Epithelial cell of prostate (primary cell): ENCODE measurements around the gene CYGB.

Source experiments
- DNase-seq: peaks from one replicate; pipeline ENCODE4 v3.0.0-alpha.2; 2011; ENCODE audit warnings: low read depth, low spot score
- H3K27ac ChIP-seq: fragments of 450-650 bp; 2 replicates; pipeline ENCODE4 v1.5.1; 2017; ENCODE audit warnings: mild to moderate bottlenecking

CYGB gene

DNA sequence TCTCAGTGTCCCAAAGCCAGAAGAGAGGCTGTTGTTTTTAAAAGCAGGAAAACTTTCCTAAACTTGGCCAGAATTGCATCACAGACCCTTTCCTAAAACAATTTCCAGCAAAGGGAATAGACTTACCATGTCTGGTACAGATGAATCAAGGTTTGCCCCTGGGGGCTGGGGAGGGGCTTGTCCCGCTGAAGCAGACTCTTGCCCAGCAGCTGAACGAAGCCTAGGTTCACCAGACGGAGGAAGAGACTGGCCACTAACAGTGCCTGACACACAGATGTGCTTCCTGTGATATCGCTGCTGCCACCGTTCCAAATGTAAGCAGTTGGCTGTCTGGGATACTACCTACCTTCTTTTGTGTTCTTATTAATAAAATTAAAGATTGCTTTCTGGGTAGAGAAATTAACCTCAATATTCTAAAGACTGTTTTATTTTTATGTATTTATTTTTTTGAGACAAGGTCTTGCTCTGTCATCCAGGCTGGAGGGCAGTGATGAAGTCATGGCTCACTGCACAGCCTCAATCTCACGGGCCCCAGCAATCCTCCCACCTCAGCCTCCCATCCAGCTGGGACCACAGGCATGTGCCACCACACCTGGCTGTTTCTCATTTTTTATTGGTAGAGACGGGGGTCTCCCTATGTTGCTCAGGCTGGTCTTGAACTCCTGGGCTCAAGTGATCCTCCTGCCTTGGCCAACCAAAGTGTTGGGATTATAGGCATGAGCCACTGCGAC, 15.8 kb upstream of the CYGB start:
- no peak for DNase-seq
- H3K27ac ChIP-seq = peak overlapping the region; percentile 11

DNA sequence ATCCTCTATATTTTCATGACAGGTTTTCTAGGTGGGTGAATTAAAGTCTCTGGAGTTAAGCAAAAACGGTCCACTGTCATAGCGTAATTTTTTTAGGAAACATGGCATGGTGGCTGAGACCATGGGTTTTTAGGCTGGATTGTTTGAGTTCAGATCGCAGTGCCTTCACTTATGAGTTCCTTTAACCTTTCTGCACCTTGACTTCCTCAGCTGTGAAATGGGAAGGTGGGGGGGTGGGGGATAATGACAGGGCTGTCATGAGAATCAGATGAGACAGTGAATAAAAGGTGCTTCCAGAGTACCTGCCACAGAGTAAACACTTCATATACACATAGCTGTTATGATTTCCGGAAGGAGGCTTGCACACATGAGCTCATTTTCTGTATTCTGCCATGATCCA, 14.2 kb upstream of the CYGB start:
- no peak for DNase-seq
- peak overlapping the region; percentile 99 for H3K27ac ChIP-seq

DNA sequence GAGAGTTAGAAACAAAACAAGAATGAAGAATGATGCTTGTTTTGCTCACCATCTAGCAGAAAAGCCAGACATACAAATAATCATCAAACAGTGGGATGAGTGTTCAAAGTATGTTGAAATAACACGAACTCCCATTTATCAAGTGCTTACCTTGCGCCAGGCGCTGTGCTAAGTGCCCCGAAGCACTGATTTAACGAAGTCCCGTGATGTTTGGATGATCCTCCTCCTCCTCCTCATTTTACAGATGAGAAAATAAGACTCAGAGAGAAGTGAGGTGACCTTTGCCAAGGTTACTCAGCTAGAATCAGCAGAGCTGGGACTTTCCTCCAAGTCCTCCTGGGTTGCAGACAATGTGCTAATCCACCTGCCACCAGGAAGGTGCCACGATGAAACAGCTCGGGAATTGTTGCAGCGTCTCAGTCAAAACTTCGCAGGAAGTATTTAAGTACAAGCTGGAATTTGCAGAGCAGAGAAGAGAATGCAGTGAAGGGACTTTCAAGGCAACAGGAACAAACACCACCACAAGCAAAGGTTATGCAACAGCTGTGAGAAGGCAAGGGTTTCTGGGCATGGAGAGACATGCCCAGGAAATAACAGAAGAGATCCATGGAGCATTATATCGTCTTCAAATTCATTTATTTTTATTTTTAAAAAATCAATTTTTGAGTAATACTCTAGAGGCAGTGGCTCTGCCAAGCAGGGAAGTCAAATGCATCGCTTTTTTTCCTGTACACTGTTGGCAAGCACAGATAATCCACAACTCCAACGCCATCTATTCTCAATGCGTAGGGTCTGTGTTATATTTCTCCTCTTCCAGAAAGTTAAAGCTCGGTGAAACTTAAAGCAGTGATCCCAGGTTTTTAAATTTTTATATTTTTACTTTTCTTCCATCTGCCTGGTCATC, 13.5 kb upstream of the CYGB start:
- H3K27ac ChIP-seq = peak overlapping the region; percentile 99
- DNase-seq = peak; percentile 69

DNA sequence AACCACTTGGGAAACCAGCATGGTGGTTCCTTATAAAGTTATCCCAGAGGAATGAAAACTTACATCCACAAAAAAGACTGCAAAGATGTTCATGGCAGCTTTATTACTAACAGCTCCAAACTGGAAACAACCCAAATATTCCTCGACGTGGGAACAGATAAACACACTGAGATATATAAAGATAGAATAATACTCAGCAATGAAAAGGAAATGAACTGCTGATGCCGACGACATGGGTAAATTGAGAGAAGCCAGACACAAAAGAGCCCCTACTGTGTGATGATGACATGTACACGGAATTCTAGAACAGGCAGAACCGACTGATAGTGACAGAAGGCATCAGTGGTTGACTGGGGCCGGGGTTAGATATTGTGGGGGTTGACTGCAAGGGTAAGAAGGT, 12.0 kb upstream of the CYGB start:
- DNase-seq = no peak
- peak overlapping the region; percentile 99 for H3K27ac ChIP-seq

DNA sequence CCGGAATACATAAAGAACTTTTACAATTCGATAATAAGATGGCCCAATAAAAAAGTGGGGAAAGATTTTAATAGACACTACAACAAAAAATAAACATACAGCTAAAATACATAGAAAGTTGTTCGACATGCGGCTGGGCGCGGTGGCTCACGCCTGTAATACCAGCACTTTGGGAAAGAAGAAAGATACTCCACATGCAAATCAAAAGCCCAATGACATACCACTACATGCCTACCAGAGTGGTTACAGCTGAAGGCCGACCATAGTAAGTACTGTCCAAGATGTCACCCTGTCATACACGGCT, 11.7 kb upstream of the CYGB start:
- DNase-seq = no peak
- no peak overlapping the region for H3K27ac ChIP-seq

DNA sequence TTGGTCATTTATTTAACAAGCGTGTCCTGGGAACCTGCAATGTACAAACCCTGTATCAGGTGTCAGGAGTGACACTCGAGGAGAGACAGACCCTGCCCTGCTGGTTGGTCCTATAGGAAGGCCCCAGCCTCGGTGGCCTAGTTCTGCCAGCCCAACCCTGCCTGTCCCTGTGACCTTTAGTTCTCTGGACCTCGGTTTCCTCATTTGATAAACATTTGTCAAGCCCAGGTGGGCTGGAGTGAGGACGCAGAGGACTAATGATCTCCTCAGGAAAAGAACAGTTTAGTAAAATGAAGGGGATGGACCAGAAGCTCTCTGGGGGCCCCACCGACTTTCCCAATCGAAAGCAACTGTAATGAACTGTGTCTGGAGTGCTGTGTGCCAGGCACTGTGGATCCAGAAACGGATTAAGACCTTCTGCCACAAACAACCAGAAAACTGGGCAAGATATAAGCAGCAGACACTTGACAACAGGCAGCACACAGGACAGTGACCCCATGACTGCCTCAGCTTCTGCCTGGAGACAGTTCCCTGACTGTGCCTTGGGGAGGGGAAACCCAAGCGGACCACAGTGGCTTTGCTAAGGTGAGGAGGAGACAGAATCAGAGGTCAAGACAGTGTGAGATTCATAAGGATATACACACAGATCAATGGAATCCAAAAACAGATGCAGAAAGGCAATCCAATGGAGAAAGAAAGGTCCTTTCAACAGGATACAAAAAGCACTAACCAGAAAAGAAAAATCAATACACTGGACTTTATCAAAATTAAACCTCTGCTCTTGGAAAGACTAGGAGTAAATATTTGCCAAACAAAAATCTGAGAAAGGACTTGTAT, 11.1 kb upstream of the CYGB start:
- H3K27ac ChIP-seq = no peak overlapping the region
- no peak for DNase-seq

DNA sequence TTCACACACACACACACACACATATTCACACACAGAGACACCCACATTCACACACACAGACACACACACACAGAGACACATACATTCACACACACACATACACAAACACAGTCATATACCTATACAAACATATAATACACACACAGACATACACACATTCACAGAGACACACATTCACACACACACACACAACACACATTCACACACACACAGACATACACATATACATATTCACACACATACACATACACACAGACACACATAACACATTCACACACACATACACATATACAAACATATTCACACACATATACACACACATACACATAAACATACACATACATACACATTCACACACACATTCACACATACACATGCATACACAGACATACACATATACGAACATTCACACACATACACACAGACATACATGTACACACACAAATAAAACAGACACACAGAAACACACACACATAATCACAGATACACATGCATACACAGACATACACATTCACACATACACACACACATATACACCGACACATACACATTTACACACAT, 10.2 kb upstream of the CYGB start:
- no peak for DNase-seq
- peak overlapping the region; percentile 90 for H3K27ac ChIP-seq

DNA sequence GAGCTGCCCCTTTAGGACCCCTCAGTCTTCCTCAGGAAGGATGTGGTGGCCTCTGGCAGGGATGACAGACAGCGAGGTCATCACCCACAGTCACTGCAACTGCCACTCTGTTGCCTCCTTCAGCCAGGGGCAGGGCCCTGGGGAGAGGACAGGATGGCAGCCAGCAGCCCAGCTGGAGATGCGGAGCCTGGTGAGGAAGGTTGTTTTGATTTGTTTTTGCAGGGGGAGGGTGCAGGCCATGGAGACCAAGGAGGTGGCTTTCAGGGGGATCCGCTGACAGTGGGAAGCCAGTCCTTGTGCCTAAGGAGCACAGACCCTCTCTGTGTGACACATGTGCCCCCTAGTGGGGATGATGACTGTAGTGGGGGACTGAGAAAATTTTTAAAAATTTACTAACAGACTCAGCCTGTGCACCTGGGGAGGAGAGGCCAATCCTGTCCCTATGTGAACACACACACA, 9.7 kb upstream of the CYGB start:
- H3K27ac ChIP-seq = peak overlapping the region; percentile 90
- DNase-seq = no peak

DNA sequence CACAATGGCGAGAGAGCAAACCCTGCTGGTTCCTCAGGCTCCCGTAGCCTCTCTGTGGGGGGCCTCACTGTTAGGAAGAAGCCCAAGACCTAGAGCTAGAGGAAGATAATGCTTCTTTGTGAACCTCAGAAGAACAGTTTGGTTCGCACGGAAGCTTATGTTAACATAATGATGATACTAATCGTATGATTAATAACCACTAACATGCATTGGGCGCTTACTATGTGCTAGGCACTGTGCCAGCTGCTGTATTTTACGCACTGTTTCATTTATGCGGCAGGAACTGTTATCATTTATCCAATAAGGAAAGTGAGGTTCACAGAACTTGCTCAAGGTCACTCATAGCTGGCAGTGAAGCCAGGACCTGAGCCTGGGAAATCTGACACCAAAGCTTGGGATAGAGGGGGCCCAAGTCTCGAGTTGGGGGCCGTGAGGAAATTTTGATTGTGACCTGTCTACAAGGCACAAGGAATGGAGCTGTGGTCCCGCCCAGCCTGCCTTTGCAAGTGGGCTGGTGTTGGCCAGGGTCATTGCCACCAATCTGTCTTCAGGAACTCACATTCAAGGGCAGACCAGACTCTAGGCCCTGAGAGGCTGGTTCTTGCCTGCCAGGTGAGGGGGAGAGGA, 9.2 kb upstream of the CYGB start:
- peak overlapping the region; percentile 90 for H3K27ac ChIP-seq
- DNase-seq = peak; percentile 78

DNA sequence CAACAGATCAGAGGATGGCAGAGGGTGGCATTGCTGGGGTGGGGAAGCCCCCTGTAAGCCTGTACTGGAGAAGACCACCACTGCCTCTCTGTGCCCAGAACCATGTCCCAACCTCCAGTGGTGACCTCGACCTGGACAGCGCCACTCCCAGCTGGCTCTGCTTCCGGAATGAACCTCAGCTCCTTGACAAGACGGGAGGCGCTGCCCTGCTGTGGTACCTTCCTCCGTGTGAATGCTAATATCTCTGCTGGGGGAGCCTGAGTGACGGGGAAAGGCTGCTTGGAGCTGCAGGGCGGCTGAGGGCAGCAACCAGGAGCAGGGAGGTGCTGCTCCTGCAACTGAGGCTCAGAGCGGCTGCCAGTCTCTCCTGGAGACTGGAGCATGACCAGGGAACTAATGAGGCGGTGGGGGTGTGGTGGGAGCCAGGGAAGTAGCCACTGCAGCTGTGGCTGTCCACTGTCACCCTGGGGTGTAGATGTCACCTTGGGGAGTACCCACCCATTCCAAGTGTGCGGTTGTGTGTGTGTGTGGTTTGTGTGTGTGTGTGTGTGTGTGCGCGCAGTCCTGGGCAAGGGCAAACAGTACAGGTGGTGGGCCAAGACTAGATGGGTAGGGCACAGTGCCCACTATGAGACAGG, 8.5 kb upstream of the CYGB start:
- peak overlapping the region; percentile 90 for H3K27ac ChIP-seq
- no peak for DNase-seq

DNA sequence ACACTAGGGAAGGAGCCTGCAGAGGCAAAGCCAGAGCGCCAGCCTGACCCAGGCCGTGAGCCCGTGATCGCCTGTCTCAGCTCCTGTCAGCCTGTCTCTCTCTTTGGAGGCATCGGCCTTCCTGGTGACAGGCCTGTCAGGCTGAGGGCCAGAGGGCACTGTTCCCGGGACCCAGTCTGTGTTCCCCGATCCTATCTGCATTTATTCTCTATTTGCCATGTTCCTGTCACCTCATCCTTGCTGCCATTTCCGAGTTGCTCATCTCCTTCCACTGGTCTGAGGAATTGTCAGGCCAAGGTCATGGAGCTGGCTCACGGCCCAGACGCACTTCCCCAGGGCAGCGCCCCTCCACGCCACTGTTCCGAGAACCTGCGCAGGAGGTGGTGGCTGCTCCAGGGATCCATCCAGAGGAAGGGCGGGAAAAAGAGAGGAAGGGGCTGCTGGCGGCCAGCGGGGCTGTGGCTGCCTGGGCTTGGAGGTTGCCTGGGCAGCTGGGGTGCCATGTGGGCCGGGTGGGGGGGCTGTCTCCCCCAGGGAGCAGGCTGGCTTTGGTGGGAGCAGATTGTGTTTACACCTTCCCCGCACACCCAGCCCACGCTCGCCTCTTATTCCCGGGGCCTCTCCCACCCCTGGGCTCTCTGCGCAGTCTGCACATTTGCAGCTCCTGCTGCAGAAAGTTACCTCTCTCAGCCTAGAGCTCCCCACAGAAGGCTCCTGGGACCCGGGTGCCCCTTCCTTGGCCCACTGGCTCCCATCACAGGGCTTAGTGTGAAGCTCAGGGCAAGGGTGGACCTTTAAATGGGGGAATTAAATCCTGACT, 7.2 kb upstream of the CYGB start:
- DNase-seq = no peak
- H3K27ac ChIP-seq = no peak overlapping the region

DNA sequence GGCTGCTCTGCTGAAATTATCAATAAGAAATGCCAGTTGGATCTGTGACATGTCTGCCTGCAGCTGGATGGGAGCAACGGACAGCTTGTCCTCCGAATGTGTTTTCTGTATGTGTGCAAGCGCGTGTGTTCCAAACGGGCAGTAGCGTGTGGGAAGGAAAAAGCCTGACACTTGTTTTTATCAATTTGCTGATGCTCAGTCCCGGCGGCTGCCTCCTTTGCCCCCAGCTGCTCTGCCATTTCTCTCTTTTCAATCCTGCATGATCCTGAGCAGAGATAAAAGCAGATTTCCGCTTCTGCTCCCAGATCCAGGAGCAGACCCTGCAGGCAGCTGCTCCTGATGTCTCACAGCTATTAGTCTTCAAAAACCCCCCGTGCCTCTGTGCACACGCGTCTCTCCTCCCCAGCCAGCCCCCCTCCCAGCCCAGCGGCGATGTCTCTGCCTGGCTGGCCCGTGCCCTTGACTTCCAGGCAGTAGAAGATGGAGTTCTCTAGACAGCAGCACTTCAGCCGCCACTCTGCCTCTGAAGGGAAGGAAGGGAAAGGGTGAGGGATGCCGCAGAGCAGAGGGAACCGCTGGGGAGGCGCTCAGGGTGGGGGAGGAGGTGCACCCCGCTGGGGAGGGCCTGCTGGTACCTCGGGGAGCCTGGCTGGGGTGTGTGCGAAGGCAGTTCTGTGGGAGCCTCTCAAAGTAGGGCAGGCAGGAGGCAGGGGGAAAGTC, 6.5 kb upstream of the CYGB start:
- DNase-seq = no peak

DNA sequence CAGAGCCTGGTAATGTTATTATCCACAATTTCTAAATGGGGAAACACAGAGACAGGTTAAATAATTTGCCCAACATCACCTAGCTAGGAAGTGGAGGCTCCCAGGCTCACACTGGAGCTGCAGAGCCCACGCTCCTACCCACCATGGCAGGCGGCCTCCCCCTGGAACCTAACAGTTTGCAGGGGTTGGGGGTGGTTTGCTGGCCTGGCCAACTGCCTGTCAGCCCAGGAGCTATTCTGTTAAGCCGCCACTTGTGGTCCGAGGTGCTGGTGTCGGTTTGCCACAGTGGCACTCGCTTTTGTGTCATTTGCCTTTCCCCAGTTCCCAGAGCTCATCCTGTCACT, 5.9 kb upstream of the CYGB start:
- DNase-seq = no peak

More for the DNA sequence above, 6.5 kb upstream of the CYGB start:
- H3K27ac ChIP-seq = no peak overlapping the region

DNA sequence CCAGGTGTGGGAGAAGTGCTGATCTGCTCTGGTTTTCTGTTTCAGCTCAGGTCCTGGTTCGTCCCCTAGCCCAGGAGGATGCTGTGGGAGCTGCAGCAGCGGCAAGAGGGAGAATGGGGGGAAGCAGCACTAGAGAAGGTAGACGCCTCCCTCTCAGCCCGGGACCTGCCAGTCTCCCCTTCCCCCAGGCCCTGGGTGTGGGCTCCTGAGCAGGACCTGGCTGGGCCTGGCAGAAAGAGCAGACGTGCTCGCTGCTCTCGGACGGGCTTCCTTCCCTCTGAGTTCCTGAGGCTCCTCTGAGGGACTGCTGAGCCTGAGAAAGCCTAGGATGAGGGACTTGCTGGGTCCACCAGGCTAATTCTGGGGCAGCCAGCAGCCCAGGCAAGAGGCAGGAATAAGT, 5.5 kb upstream of the CYGB start:
- no peak overlapping the region for H3K27ac ChIP-seq
- DNase-seq = no peak

More for the DNA sequence above, 5.9 kb upstream of the CYGB start:
- no peak overlapping the region for H3K27ac ChIP-seq

DNA sequence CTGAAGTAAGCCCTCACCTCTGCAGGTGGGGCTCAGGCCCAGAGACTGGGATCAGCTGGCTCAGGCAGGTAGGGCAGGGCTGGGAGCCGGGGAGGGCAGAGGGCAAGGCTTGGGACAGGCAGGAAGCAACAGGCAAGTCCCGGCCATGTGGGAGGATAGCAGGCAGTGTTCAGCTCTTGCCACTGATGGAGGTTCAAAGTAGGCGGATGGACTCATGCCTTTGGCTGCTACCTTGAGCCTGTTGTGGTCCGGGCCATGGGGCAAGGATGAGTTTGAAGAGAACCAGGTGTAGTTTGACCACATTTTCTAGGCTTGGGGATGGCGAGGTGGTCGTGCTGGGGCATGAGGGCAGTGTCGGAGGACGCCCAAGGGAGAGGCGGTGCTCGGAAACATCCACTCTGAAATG, 5.1 kb upstream of the CYGB start:
- H3K27ac ChIP-seq = no peak overlapping the region
- DNase-seq = no peak

DNA sequence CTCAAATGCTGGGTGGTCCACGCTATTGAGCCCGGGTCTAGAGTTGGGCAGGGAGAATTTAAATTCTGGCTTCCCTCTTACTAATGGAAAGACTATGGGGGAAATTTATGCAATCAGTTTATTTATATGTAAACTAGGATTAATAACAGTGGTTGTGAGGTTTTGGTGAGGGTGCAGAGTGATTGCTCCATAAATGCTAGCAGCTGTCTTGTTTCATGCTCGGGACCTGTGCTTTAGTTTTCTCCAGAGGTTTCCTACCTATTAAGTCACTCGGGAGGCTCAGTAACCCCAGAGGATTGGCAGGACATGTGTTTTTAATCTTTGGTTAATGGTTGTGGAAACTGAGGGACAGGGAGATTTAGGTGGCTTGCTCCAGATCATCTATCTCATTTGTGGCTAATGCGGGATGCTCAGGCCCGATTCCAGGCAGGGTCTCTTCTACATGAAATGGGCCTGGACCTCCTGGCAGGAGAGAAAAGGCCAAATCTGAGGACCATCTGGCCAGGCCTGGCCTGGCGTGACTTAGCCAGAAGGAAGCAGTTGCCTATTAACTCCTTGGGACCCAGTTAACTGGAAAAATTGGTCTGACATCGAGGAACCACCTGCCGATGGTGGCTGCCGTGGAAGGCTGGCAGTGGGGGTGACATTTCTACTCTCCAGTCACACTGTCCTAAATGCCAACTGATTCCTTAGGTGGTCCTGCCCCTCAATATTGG, 4.4 kb upstream of the CYGB start:
- no peak overlapping the region for H3K27ac ChIP-seq
- no peak for DNase-seq
